HEK293 (cell line): ENCODE data around the gene TKTL1.

ENCODE experiments used
- AEBP2 ChIP-seq: fragments of 450-650 bp; formaldehyde crosslinking; IDR thresholded peaks from 2 replicates; pipeline ENCODE4 v1.5.1; 2016; ENCODE audit warnings: missing biosample characterization, missing genetic modification characterization, borderline replicate concordance
- GLIS1 ChIP-seq: fragments of 450-650 bp; formaldehyde crosslinking; IDR thresholded peaks from 2 replicates; pipeline ENCODE4 v1.5.1; 2016; ENCODE audit warnings: missing biosample characterization, missing genetic modification characterization
- INSM2 ChIP-seq: fragments of 450-650 bp; formaldehyde crosslinking; IDR thresholded peaks from 2 replicates; pipeline ENCODE4 v1.5.1; 2016; ENCODE audit warnings: missing biosample characterization, missing genetic modification characterization
- MEIS1 ChIP-seq: sonication (generic); formaldehyde crosslinking; IDR thresholded peaks from 2 replicates; pipeline ENCODE4 v1.8.1; 2022; ENCODE audit warnings: missing genetic modification reagents, mild to moderate bottlenecking, borderline replicate concordance
- PBX3 ChIP-seq: sonication (generic); formaldehyde crosslinking; IDR thresholded peaks from 2 replicates; pipeline ENCODE4 v1.8.1; 2022; ENCODE audit warnings: mild to moderate bottlenecking, moderate library complexity, missing genetic modification reagents
- PRDM4 ChIP-seq: fragments of 450-650 bp; formaldehyde crosslinking; IDR thresholded peaks from 2 replicates; pipeline ENCODE4 v1.5.1; 2017; ENCODE audit warnings: missing biosample characterization, missing genetic modification characterization
- SP7 ChIP-seq: fragments of 450-650 bp; formaldehyde crosslinking; IDR thresholded peaks from 2 replicates; pipeline ENCODE4 v1.5.1; 2016; ENCODE audit warnings: missing biosample characterization, missing genetic modification characterization
- TCF7L2 ChIP-seq: IDR thresholded peaks from 2 replicates; pipeline ENCODE4 v1.6.1; 2011; ENCODE audit warnings: low read depth, mild to moderate bottlenecking, inconsistent platforms, low read length, moderate library complexity, borderline replicate concordance
- ZBTB11 ChIP-seq: fragments of 450-650 bp; formaldehyde crosslinking; conservative IDR thresholded peaks from 2 replicates; pipeline ENCODE4 v1.5.1; 2016; ENCODE audit warnings: low read depth, missing biosample characterization, missing genetic modification characterization
- ZBTB17 ChIP-seq: fragments of 450-650 bp; formaldehyde crosslinking; IDR thresholded peaks from 2 replicates; pipeline ENCODE4 v1.5.1; 2016; ENCODE audit warnings: missing biosample characterization, missing genetic modification characterization
- ZBTB6 ChIP-seq: fragments of 450-650 bp; formaldehyde crosslinking; IDR thresholded peaks from 2 replicates; pipeline ENCODE4 v1.5.1; 2017; ENCODE audit warnings: missing biosample characterization, missing genetic modification characterization
- ZFP3 ChIP-seq: fragments of 450-650 bp; formaldehyde crosslinking; IDR thresholded peaks from 2 replicates; pipeline ENCODE4 v1.5.1; 2016; ENCODE audit warnings: low read depth, missing biosample characterization, missing genetic modification characterization
- ZNF138 ChIP-seq: fragments of 450-650 bp; formaldehyde crosslinking; IDR thresholded peaks from 2 replicates; pipeline ENCODE4 v1.5.1; 2016; ENCODE audit warnings: missing biosample characterization, missing genetic modification characterization, borderline replicate concordance
- ZNF302 ChIP-seq: fragments of 450-650 bp; formaldehyde crosslinking; IDR thresholded peaks from 2 replicates; pipeline ENCODE4 v1.5.1; 2016; ENCODE audit warnings: missing biosample characterization, missing genetic modification characterization, low read depth
- ZNF488 ChIP-seq: fragments of 450-650 bp; formaldehyde crosslinking; IDR thresholded peaks from 2 replicates; pipeline ENCODE4 v1.5.1; 2016; ENCODE audit warnings: missing biosample characterization, missing genetic modification characterization
- ZNF555 ChIP-seq: fragments of 450-650 bp; formaldehyde crosslinking; conservative IDR thresholded peaks from 2 replicates; pipeline ENCODE4 v1.5.1; 2017; ENCODE audit warnings: missing biosample characterization, mild to moderate bottlenecking, missing genetic modification characterization, inconsistent platforms
- ZNF596 ChIP-seq: fragments of 450-650 bp; IDR thresholded peaks from 2 replicates; pipeline ENCODE4 v1.5.0; 2018; ENCODE audit warnings: missing biosample characterization, mild to moderate bottlenecking, missing genetic modification characterization, moderate library complexity
- ZNF624 ChIP-seq: fragments of 450-650 bp; formaldehyde crosslinking; IDR thresholded peaks from 2 replicates; pipeline ENCODE4 v1.5.1; 2017; ENCODE audit warnings: missing biosample characterization, missing genetic modification characterization
- ZNF629 ChIP-seq: fragments of 450-650 bp; formaldehyde crosslinking; IDR thresholded peaks from 2 replicates; pipeline ENCODE4 v1.5.1; 2017; ENCODE audit warnings: missing biosample characterization, missing genetic modification characterization
- ZNF664 ChIP-seq: fragments of 450-650 bp; formaldehyde crosslinking; IDR thresholded peaks from 2 replicates; pipeline ENCODE4 v1.5.1; 2016; ENCODE audit warnings: missing biosample characterization, missing genetic modification characterization
- ZNF692 ChIP-seq: fragments of 450-650 bp; formaldehyde crosslinking; IDR thresholded peaks from 2 replicates; pipeline ENCODE4 v1.5.1; 2016; ENCODE audit warnings: missing biosample characterization, missing genetic modification characterization
- ZNF747 ChIP-seq: fragments of 450-650 bp; formaldehyde crosslinking; IDR thresholded peaks from 2 replicates; pipeline ENCODE4 v1.5.1; 2016; ENCODE audit warnings: missing biosample characterization, missing genetic modification characterization
- ZNF791 ChIP-seq: fragments of 450-650 bp; formaldehyde crosslinking; IDR thresholded peaks from 2 replicates; pipeline ENCODE4 v1.5.1; 2016; ENCODE audit warnings: missing biosample characterization, missing genetic modification characterization
- ZNF830 ChIP-seq: fragments of 450-650 bp; IDR thresholded peaks from 2 replicates; pipeline ENCODE4 v1.5.0; 2018; ENCODE audit warnings: missing biosample characterization, missing genetic modification characterization, low read depth, mild to moderate bottlenecking, moderate library complexity

The TKTL1 gene

GRCh38 chrX:154371789-154372300, 76.2 kb downstream of the TKTL1 start (continued):
- TF ChIP-seq AEBP2 (tag by site-specific recombination) (no peak), ZNF830 (tag by site-specific recombination) (no peak), PRDM4 (no peak), ZNF555 (tag by site-specific recombination) (no peak), PBX3 (CRISPR knock-in tag) (no peak), ZBTB6 (no peak), TCF7L2 (no peak), ZFP3 (tag by site-specific recombination) (no peak), ZNF692 (tag by site-specific recombination) (no peak), ZBTB11 (tag by site-specific recombination) (no peak), ZNF791 (tag by site-specific recombination) (no peak), SP7 (tag by site-specific recombination) (no peak; the same call in 1 of the 2 replicates), ZNF747 (tag by site-specific recombination) (no peak), ZNF488 (tag by site-specific recombination) (no peak), INSM2 (tag by site-specific recombination) (no peak), ZNF629 (tag by site-specific recombination) (no peak), ZBTB17 (tag by site-specific recombination) (no peak), ZNF624 (no peak), ZNF302 (tag by site-specific recombination) (no peak), ZNF596 (tag by site-specific recombination) (no peak), GLIS1 (tag by site-specific recombination) (peak; percentile 97), ZNF138 (tag by site-specific recombination) (no peak), ZNF664 (no peak), MEIS1 (no peak)
